NCI-H146 treated with DMSO at 0.1 percent for 48 hours (cell line): ENCODE data around the gene LIN9.
"Not testable (repeated sequence)": the region's sequence is repeated elsewhere in the genome, so short reads cannot be mapped to it uniquely, and the experiment has no call there.

Source experiments
- DNase-seq: peaks from one replicate; lab custom pipeline; 2025; ENCODE audit not compliant: unreplicated experiment; lab: John Stamatoyannopoulos, UW

Gene LIN9

GRCh38 chr1:226276077-226276682 is 32.8 kb downstream of the LIN9 start:
- DNase-seq = no peak

GRCh38 chr1:226274138-226274537 is 34.8 kb downstream of the LIN9 start:
- DNase-seq = no peak

- DNase-seq = not testable (repeated sequence)
Observed at GRCh38 chr1:226272233-226272902, 36.6 kb downstream of the LIN9 start.

GRCh38 chr1:226268421-226269124 is 40.4 kb downstream of the LIN9 start:
- no peak for DNase-seq

- DNase-seq = no peak
Observed at GRCh38 chr1:226261818-226262217, 47.1 kb downstream of the LIN9 start.

GRCh38 chr1:226255380-226255779 is 53.6 kb downstream of the LIN9 start:
- no peak for DNase-seq

GRCh38 chr1:226253933-226254332 is 55.0 kb downstream of the LIN9 start:
- no peak for DNase-seq

- DNase-seq = not testable (repeated sequence)
Observed at GRCh38 chr1:226252841-226253240, 56.1 kb downstream of the LIN9 start.

GRCh38 chr1:226250511-226250910 is 58.5 kb downstream of the LIN9 start:
- no peak for DNase-seq

GRCh38 chr1:226248796-226249195 is 60.2 kb downstream of the LIN9 start:
- DNase-seq = no peak

GRCh38 chr1:226248091-226248490 is 60.9 kb downstream of the LIN9 start:
- DNase-seq = no peak

- no peak for DNase-seq
Observed at GRCh38 chr1:226239421-226239820, 69.5 kb downstream of the LIN9 start.

- no peak for DNase-seq
Observed at GRCh38 chr1:226236826-226237225, 72.1 kb downstream of the LIN9 start.

GRCh38 chr1:226233806-226234205 is 75.2 kb downstream of the LIN9 start:
- no peak for DNase-seq

GRCh38 chr1:226233293-226233692 is 75.7 kb downstream of the LIN9 start:
- DNase-seq = no peak

GRCh38 chr1:226226601-226227000 is 82.4 kb downstream of the LIN9 start:
- no peak for DNase-seq

GRCh38 chr1:226223786-226224244 is 85.1 kb downstream of the LIN9 start:
- DNase-seq = no peak

GRCh38 chr1:226223157-226223785 is 85.7 kb downstream of the LIN9 start, which contains the start of gene MIXL1:
MIXL1 (plus strand) TSS chr1:226223664; CDS start chr1:226223682, 18 bp downstream.
- no peak for DNase-seq

GRCh38 chr1:226222686-226223085 is 86.3 kb downstream of the LIN9 start:
- no peak for DNase-seq

- DNase-seq = no peak
Observed at GRCh38 chr1:226220473-226221189, 88.3 kb downstream of the LIN9 start.

- DNase-seq = no peak
Observed at GRCh38 chr1:226217273-226217672, 91.7 kb downstream of the LIN9 start.
